ENCODE results near the gene CORO7. TPM values are rescaled to one million over a fixed set of nuclear protein-coding genes. Genes with fewer than 3 reads are reported as not detected.

CORO7 gene
- total RNA-seq, 2 experiments from 2014 or later, result 142 to 246 TPM

DNA sequence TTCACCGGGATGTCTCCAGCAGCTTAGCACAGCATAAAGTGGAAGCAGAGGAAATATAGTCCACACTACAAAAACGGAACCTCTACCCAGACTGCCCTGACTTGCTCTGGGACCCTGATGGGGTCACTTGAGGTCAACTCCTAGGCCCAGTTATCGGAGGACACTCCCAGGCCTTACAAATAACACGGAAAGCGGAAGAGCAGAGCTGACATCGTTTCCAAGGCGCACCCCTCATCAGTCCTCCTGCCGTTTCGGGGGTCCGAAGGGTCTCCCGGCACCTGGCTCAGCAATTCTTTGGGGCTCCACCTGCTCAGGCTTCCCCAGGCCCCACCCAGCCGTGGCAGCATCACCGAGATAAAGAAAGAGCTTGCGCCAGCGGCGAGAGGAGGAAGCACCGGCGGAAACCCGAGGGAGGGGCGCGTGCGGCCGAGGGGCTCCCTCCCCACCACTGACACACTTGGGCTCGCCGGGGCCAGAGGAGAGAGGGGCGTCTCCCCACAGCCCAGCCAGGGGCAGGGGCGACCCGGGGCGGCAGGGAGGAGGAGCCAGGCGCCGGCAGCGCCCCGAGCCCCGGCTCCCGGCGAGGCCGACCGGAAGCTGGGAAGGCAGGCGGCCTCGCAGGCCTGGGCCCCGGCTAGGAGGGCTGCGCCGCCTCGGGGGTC, 727 bp downstream of the CORO7 start:
- H3K4me1 Mint-ChIP-seq, result peaks cover 44% of the 10 kb centered on the region
- H3K4me3 Mint-ChIP-seq, result peak overlapping the region; percentile 90
- DNase-seq, result peak; percentile 84
- H3K9me3 Mint-ChIP-seq (ENCODE audit: low read depth), result no peaks in the 10 kb centered on the region
- ATAC-seq, result peak; percentile 25
- H3K27me3 Mint-ChIP-seq, result no peaks in the 10 kb centered on the region
- peaks cover 28% of the 10 kb centered on the region for H3K36me3 Mint-ChIP-seq
- H3K27ac Mint-ChIP-seq, result peak overlapping the region; percentile 92
- CTCF ChIA-PET, result interaction anchor here (0.7 to 9.2 kb wide), 15 partner anchors 10 to 209 kb away, joined by 3 to 51 read pairs (median 4); partner anchors contain the start of genes HMOX2 and MGRN1

DNA sequence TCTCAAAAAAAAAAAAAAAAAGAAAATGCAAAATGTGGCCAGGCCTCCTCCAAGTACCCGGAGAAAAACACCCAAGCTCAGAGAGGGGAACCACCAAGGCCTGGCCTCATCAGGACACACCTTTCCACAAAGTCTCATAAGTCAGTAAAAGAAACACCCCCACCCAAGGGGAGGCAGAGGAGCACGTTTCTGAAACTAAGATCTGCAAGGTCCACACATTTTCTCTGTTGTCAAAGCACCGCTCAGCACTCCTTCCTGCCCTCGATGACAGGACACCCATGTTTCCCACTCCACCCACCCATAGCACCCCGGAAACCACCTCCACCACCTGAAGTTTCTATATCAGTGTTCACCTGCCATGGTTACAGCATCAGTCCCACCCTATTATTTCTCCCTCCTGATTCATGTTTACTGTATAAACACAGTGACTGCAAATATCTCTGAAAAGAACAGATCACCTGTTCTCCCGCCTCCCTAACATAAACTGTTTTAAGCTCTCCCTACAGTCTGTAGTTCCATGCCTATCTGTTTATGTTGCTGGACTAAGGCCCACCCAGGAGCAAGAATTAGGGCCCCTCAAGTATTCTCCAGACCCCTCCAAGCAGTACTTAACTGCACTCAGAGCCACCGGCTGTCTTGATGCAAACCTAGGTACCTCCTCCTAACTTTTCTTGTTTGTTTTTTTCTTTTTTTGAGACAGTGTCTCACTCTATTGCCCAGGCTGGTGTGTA, 2.0 kb downstream of the CORO7 start:
- Mint-ChIP-seq H3K9me3 (ENCODE audit: low read depth) (no peaks in the 10 kb centered on the region), H3K4me1 (peaks cover 47% of the 10 kb centered on the region), H3K27me3 (no peaks in the 10 kb centered on the region), H3K27ac (peak overlapping the region; percentile 92), H3K36me3 (peaks cover 30% of the 10 kb centered on the region), H3K4me3 (peak overlapping the region; percentile 90)
- DNase-seq (peak; percentile 98), ATAC-seq (peak; percentile 60)
- CTCF ChIA-PET, result interaction anchor here (0.6 to 9.2 kb wide), 15 partner anchors 11 to 1294 kb away, joined by 3 to 51 read pairs (median 4); partner anchors contain the start of gene MGRN1

DNA sequence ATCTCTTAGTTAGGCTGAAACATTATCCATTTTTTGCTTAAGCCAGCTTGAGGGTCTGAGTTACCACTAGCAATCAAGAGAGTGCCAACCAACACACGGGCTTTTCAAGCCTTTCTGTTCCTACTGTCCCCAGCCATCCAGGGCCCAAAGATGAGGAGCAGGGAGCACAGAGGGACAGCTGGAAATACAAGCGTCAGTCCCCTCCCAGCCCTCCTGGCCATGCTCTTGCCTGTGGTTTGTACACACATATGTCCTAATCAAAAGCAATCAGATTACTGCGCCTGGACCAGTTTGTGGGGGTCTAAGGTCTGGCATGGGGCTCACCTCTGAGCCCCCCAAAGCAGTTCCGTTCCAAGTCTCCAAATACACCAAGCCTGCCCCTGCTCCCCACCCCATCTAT, 3.5 kb downstream of the CORO7 start:
- Mint-ChIP-seq H3K4me1 (peaks cover 48% of the 10 kb centered on the region), H3K9me3 (ENCODE audit: low read depth) (no peaks in the 10 kb centered on the region), H3K27me3 (no peaks in the 10 kb centered on the region), H3K4me3 (no peak overlapping the region), H3K27ac (no peak overlapping the region), H3K36me3 (peaks cover 30% of the 10 kb centered on the region)
- ATAC-seq, result no peak
- CTCF ChIA-PET, result interaction anchor here (9.2 kb wide), 1 partner anchor 10 kb away, joined by 51 read pairs; no protein-coding TSS in a partner anchor
- no peak for DNase-seq

DNA sequence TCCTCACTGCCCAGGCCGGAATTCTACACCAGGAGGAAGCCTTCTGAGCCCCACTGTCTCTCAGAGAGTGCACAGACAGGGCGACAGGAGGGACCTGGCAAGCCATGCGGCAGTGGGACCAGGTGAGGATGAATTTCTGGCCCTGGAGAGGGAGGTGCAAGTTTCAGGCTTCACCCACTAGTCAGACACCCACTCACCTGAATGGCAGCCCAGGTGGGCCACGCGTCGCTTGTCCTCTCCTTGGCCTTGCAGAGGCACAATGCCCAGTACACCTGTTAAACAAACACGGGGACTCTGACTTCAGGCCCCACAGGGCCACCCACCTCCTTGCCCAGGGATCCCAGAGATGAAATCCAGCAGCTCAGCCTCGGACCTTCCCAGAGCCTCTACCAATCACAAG, 4.2 kb downstream of the CORO7 start:
- no peaks in the 10 kb centered on the region for H3K9me3 Mint-ChIP-seq (ENCODE audit: low read depth)
- no peaks in the 10 kb centered on the region for H3K27me3 Mint-ChIP-seq
- peaks cover 30% of the 10 kb centered on the region for H3K36me3 Mint-ChIP-seq
- DNase-seq (no peak), ATAC-seq (no peak)
- H3K27ac Mint-ChIP-seq, result no peak overlapping the region
- H3K4me1 Mint-ChIP-seq, result peaks cover 45% of the 10 kb centered on the region
- H3K4me3 Mint-ChIP-seq, result no peak overlapping the region
- CTCF ChIA-PET, result interaction anchor here (9.2 kb wide), 1 partner anchor 9 kb away, joined by 51 read pairs; no protein-coding TSS in a partner anchor

DNA sequence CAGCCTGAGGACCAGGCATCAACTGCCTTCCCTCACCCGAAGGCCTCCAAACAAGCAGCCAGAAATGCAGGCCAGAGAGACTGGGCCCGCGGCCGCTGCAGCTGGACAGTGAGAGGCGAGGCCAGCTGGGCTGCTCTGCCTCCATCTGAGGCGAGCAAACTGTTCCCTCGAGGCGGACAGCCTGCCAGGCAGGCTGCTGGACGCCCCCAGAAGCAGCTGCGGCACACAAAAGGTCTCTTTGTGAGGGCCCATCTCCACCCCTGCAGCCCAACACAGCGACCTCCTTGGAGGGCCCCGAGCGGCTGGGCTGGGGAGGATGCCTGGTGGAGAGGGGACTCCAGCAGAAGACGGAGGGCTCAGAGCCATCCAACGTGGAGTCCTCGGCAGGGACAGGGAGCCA, 4.7 kb downstream of the CORO7 start:
- CTCF ChIA-PET, result interaction anchor here (9.2 kb wide), 1 partner anchor 9 kb away, joined by 51 read pairs; no protein-coding TSS in a partner anchor
- H3K4me3 Mint-ChIP-seq, result no peak overlapping the region
- no peak for DNase-seq
- H3K27me3 Mint-ChIP-seq, result no peaks in the 10 kb centered on the region
- no peak for ATAC-seq
- no peaks in the 10 kb centered on the region for H3K9me3 Mint-ChIP-seq (ENCODE audit: low read depth)
- peaks cover 30% of the 10 kb centered on the region for H3K36me3 Mint-ChIP-seq
- no peak overlapping the region for H3K27ac Mint-ChIP-seq
- H3K4me1 Mint-ChIP-seq, result peaks cover 42% of the 10 kb centered on the region

DNA sequence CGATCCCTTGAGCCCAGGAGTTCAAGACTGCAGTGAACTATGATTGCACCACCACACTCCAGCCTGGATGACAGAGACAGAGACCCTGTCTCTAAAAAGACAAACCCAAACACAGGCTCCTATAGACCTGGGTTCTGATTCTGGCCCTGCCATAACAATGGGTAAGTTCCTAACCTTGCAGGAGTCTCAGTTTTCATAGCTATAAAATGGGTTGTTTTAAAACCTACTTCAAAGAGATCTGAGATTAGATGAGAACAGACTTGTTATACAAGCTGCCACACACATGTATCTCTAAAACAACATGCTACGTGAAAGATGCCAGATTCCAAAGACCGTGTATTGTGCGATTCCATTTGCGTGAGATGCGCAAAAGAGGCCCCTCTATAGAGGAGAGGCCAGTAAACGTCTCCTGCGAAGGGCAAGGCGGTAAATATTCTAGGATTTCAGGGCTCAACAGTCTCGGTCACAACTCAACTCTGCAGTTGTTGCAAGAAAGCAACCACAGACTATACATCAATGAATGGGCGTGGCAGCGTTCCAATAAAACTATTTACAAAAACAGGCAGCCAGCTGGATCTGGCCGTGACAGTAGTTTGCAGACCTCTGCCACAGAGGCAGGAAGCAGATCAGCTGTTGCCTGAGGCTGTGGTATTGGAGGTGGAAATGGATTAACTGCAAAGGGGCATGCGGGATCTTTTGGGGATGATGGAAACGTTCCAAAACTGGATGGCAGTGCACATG, 5.9 kb downstream of the CORO7 start:
- DNase-seq, result no peak
- no peak overlapping the region for H3K27ac Mint-ChIP-seq

DNA sequence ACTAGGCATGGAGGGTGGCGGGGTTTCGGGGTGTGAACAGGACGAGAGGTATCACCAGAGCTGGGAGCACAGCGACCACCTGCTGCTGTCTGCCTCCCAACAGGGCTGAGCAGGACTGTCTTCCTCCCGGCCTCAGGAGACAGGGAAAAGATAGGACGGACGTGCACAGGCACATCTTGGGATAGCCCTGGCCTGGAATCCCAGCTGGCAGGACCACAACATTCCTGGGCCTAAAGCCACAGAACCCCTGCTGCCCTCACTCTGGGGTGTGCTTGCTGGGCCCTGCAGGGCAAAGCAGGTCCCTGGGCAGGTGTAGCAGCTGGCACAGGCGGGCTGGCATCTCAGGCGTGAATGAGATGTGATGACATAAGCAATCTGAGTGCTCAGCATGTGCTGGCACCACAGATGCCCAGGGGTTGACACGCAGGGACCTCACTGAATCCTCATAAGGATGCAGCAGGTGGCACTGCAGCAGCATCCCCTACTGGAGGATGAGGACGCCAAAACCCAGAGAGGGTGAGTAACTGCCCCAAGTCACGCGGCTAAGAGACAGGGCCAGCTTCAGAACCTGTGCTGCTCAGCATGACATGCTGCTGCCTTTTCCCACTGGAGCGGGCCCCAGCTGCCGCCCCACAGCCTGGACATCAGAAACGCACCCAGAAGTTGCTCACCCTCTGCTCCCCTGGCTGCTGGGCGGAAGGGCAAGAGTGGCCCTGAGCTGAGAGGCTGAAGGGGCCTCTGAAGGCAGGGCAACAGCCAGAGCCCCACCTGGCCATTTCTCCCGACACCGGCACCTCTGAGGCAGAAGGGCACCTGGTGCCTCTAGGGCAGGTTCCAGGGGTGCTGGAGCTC, 7.1 kb downstream of the CORO7 start:
- DNase-seq (no peak), ATAC-seq (no peak)
- H3K9me3 Mint-ChIP-seq (ENCODE audit: low read depth), result no peaks in the 10 kb centered on the region
- H3K4me1 Mint-ChIP-seq, result peaks cover 32% of the 10 kb centered on the region
- no peak overlapping the region for H3K4me3 Mint-ChIP-seq
- CTCF ChIA-PET, result interaction anchor here (0.7 to 9.2 kb wide), 6 partner anchors 6 to 177 kb away, joined by 3 to 51 read pairs (median 4); no protein-coding TSS in a partner anchor
- H3K36me3 Mint-ChIP-seq, result peaks cover 34% of the 10 kb centered on the region
- H3K27ac Mint-ChIP-seq, result no peak overlapping the region
- no peaks in the 10 kb centered on the region for H3K27me3 Mint-ChIP-seq

More for the DNA sequence above, 5.9 kb downstream of the CORO7 start:
- no peak overlapping the region for H3K4me3 Mint-ChIP-seq
- H3K9me3 Mint-ChIP-seq (ENCODE audit: low read depth), result no peaks in the 10 kb centered on the region
- peaks cover 41% of the 10 kb centered on the region for H3K4me1 Mint-ChIP-seq
- no peaks in the 10 kb centered on the region for H3K27me3 Mint-ChIP-seq
- peaks cover 34% of the 10 kb centered on the region for H3K36me3 Mint-ChIP-seq
- CTCF ChIA-PET, result interaction anchor here (1.2 to 9.2 kb wide), 4 partner anchors 8 to 55 kb away, joined by 3 to 51 read pairs (median 6); no protein-coding TSS in a partner anchor
- ATAC-seq, result no peak

DNA sequence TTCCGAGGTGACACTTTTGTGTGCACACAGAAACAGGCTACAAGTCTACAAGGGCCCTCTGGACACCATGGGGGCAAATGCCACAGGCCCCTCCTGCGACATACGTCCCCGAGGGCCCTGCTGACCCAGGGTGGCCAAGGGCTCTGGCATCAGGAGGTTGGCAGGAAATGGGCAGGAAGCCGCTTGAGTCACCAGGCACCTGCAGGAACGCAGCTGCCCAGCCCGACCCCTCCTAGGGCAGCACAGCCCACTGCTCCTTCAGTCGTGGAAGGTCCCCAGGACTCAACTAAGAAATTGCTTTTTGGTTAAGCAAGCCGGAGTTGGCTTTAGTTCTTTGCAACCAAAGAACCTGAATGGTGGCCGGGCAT, 8.1 kb downstream of the CORO7 start:
- ATAC-seq (no peak), DNase-seq (no peak)
- Mint-ChIP-seq H3K27me3 (no peaks in the 10 kb centered on the region), H3K4me1 (peaks cover 24% of the 10 kb centered on the region), H3K9me3 (ENCODE audit: low read depth) (no peaks in the 10 kb centered on the region), H3K27ac (no peak overlapping the region), H3K36me3 (peaks cover 34% of the 10 kb centered on the region), H3K4me3 (no peak overlapping the region)
- CTCF ChIA-PET, result interaction anchor here (2.0 to 2.6 kb wide), 2 partner anchors 29 to 50 kb away, joined by 5 to 8 read pairs; no protein-coding TSS in a partner anchor

DNA sequence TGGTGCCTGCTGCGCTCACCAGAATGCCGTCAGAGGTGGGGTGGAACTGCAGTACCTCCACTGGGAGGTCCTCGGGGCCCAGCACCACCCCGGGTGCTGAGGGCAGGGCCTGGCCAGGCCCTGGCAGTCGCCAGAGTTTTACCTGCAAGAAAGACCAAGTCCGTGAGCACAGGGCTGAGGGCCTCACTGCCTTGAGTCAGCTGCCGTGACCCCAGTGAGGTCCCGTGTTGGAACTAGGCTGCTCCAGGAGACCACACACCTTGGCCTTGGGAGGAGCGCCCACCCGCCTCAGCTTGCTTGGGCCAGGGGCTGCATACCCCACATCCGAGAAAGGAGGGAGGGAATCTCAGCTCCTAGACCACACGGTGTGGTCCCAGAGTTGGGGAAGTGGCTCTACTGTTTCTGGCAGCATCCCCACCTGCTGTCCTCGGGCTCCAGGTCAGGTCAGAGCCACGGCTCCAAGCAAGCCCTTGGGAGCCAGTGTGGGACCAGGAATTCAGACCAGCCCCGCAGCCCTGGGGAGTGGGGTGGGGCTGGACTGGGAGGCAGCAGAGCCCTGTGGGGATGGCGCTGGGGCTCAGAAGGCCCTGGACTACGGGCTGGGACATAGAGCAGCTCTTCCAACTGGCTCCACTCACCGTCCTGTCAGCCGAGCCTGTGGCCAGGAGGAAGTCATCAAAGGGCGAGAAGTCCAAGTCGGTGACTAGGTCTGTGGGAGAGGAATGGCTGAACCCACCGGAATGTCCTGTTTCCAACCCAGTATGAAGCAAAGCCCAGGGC, 8.7 kb downstream of the CORO7 start:
- no peak overlapping the region for H3K27ac Mint-ChIP-seq
- peaks cover 18% of the 10 kb centered on the region for H3K4me1 Mint-ChIP-seq
- peaks cover 31% of the 10 kb centered on the region for H3K36me3 Mint-ChIP-seq
- no peak overlapping the region for H3K4me3 Mint-ChIP-seq
- no peak for ATAC-seq
- DNase-seq, result no peak
- no peaks in the 10 kb centered on the region for H3K27me3 Mint-ChIP-seq
- CTCF ChIA-PET, result interaction anchor here (0.6 to 2.6 kb wide), 2 partner anchors 49 to 137 kb away, joined by 3 to 8 read pairs; no protein-coding TSS in a partner anchor
- no peaks in the 10 kb centered on the region for H3K9me3 Mint-ChIP-seq (ENCODE audit: low read depth)

DNA sequence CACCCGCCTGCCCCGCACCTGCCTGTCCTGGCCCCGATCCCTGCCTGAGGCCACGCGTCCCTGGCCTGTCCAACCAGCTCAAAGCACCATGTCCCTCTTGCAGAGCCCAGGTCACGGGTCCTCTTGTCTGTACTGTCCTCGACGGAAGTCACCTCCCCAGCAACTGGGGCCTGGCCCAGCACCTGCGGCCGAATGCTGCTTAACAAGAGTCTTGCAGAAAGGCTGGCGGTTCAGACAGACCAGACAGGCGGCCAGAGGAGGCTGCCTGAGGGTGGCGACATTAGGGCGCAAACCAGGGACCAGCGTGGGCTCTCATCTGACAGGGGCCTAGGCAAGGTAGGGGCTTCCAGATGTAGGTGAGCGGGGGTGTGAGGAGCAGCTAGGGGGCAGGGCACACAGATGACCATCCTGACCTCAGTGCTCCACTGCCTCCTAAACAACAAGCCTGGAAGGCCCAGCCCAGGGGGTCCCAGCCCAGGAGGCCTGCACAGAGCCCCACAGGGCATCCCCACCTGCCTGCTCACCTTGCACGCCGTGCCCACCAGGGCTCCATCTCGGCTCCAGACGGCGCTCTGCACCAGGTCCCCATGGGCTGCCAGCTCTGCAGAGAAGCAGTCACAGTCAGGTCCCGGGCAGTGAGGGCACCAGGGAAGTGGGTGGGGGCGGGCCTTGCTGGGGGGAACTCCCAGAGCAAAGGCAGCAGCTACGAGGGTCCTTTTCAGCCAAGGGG, 11.3 kb downstream of the CORO7 start:
- CTCF ChIA-PET, result interaction anchor here (0.8 to 1.8 kb wide), 3 partner anchors 10 to 11 kb away, joined by 3 to 6 read pairs (median 6); partner anchors contain the start of gene CORO7
- no peaks in the 10 kb centered on the region for H3K27me3 Mint-ChIP-seq
- peaks cover 27% of the 10 kb centered on the region for H3K36me3 Mint-ChIP-seq
- no peaks in the 10 kb centered on the region for H3K9me3 Mint-ChIP-seq (ENCODE audit: low read depth)
- no peak overlapping the region for H3K4me3 Mint-ChIP-seq
- ATAC-seq (no peak), DNase-seq (no peak)
- peaks cover 7% of the 10 kb centered on the region for H3K4me1 Mint-ChIP-seq
- H3K27ac Mint-ChIP-seq, result no peak overlapping the region

DNA sequence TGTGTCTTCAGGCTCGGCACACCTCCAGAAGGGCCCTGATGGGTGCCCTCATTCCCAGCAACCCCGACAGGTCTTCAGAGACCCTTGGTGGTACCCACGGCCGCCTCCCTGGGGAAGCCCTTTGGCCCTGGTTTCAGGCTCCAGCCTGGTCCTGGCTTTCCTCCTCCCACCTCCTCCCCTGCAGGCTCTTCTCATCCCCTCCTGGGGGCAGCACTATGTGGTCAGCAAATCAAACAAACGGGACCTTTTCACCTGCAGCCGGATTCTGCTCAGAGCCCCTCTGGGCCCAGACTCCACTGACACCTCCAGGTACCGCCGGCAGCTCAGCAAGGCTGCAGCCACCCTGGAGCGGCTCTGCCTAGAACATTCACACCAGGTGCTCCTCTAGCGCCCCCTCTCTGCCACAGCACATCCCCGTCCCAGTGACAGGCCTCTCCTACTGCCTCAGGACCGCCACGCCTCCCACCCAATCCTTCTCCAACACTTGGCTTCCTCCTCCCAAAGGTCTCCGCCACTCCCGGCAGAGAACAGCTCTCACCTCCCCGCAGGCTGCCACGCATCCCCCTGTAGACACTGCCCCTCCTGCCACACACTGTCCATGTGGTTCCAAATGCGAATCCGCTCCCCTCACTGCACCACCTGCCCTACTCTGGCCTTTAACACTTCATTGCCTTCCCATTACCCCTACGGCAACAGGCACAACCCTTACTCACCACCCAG, 12.0 kb downstream of the CORO7 start:
- H3K4me1 Mint-ChIP-seq, result peaks cover 7% of the 10 kb centered on the region
- no peak overlapping the region for H3K4me3 Mint-ChIP-seq
- peak; percentile 39 for ATAC-seq
- CTCF ChIA-PET, result interaction anchor here (0.9 to 3.2 kb wide), 11 partner anchors 9 to 150 kb away, joined by 3 to 51 read pairs (median 9); partner anchors contain the start of genes CORO7, PAM16 and TFAP4
- H3K9me3 Mint-ChIP-seq (ENCODE audit: low read depth), result no peaks in the 10 kb centered on the region
- H3K27ac Mint-ChIP-seq, result no peak overlapping the region
- H3K27me3 Mint-ChIP-seq, result no peaks in the 10 kb centered on the region
- peak; percentile 60 for DNase-seq
- H3K36me3 Mint-ChIP-seq, result peaks cover 30% of the 10 kb centered on the region

Data from activated CD8-positive, alpha-beta memory T cell treated with anti-CD3 and anti-CD28 coated beads, Interleukin-2, amount 10 ng/mL, durations not matched to agents 7 days and 5 days (primary cell).